Measurements from ENCODE around the gene ACP1.

GRCh38 chr2:281381-281780, 16.6 kb downstream of the ACP1 start:
- TF ChIP-seq CTCF (IDR thresholded peaks at IDR 0.05) (no peak), POLR2A (IDR thresholded peaks at IDR 0.05) (no peak)

Measured in uterus (tissue), 2 donors.